Ovary (tissue), 3 donors: ENCODE data around the gene PSTPIP2.

Experiments
- CTCF ChIP-seq, 3 donors: fragments of 450-650 bp in 2 of 3; fragments of 200-600 bp in 1 of 3; IDR thresholded peaks; one replicate each; pipeline versions ENCODE4 v1.5.1 to v1.8.0; 2016 to 2022; ENCODE audit warnings: antibody characterized with exemption in 3 of 3, mild to moderate bottlenecking in 1 of 3
- POLR2A ChIP-seq: fragments of 450-650 bp; IDR thresholded peaks from one replicate; pipeline ENCODE4 v1.6.1; 2017; ENCODE audit warnings: antibody characterized with exemption, mild to moderate bottlenecking, moderate library complexity
- donor health status: DM: no; HTN: no; CAD: no.

GRCh38 chr18:46061796-46062195 lies 10.3 kb downstream of the PSTPIP2 start:
- TF ChIP-seq CTCF (IDR thresholded peaks at IDR 0.05) (no peak), POLR2A (no peak)
